SW 1271 (cell line): Measurements from ENCODE around the gene PNKP.

Source experiments
- DNase-seq, 2 experiments: peaks; one replicate each; lab custom pipeline; 2025; lab: John Stamatoyannopoulos, UW

PNKP gene

DNA sequence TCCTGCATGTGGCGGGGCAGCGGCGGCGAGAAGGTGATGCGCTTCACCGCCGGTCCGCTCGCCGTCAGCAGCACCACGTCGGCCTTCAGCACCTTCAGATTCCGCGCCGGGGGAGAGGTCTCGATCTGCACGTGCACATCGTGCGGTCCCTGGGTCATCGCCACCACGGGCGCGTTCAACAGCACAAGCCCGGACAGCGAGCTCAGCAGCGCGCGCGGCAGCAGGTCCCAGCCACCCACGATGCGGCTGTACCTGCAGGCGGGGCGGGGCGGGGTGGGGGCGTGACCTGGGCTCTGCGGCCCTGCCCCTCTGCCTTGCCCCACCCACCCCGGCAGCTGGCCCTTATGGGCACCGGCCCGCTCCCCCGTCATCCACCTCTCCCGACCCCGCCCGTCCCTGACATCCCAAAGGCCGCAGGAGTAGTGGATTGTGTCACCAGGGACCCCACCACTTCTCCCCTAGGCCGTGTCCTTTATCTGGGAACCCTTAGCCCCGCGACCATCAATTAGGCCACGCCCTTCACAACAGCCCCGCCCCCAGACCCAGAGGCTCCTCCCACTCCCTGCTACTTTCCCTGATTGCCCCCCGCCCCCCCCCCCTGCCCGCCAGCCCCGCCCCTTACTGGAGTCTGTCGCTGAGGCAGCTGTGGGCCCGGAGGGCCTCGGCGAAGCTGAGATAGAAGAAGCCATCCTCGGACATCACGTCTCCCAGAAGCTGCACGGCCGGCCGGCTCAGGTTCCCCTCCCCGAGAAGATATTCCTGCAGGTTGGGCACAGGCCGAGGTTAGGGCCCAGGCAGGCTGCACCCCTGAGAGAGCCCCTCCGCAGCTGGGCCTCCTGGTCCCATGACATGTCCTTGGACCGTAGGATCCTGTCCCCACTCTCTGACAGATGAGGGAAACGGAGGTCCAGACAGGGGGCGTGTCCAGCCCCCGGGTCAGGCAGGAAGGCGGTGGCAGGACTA, 23.3 kb upstream of the PNKP start:
- peak in 1 of 2 experiments; percentile 20 for DNase-seq

DNA sequence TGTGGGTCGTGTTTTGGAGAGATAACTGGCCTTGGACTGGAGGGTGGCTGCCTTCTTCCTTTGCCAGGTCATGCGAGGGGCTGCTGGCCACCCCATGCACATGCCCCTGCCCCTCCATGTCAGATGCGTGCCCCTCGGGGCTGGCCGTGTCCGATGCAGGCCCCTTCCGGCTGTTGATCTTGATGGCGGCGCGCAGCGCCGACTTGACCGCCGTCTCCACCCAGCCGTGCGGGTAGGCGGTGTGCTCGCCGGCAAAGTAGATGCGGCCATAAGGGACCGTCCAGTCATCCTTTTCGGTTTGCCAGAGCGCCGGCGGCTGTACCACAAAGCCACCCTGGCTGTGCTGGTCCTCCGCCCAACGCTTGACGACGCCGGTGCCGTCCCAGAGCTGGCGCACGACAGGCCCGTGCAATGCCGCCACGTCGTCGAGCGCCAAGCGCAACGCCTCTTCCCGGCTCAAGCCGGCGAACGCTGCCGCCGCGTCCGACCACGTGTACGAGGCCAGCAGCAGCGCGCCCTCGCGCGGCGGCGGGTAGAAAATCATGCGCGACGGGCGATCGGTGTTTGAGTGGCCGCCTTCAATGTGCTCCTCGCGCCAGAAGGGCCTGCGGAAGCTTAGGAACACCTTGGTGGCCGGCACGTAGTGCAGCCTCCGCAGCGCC, 22.4 kb upstream of the PNKP start:
- DNase-seq = peak; percentile 10 to 55

GRCh38 chr19:49889038-49889686, 21.8 kb upstream of the PNKP start:
- DNase-seq = no peak

- no peak for DNase-seq
Observed at GRCh38 chr19:49888510-49888824, 21.1 kb upstream of the PNKP start.

DNA sequence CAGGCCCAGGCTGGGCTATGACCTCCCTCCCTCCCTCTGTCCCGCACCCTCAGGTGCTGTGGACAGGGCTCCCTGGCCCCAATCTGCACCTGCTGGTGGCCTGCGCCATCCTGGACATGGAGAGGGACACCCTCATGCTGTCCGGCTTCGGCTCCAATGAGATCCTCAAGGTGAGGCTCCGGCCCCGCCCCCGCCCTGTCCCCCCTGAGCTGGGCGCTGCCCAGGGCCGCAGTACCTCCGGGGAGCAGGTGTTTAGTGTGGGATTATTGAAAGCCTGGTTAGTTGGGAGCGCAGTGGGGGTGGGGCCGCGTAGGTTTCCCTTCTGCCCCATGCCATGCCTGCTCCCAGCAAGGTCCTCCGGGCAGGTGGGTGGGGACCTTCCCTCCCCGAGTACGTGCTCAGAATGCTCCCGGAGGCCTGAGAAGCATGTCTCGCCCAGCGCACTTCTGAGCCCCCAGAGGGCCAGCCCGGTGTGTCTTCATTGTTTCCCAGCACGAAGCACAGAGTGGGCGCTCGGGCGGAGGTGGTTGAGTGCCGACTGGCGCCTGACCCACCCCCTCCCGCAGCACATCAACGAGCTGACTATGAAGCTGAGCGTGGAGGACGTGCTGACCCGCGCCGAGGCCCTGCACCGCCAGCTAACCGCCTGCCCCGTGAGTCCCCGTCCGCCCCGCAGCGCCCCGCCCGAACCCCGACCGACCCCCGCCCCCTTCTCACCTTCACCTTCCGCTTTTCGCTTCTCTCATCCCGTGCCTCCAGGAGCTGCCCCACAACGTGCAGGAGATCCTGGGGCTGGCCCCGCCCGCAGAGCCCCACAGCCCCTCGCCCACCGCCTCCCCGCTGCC, 20.5 kb upstream of the PNKP start:
- no peak for DNase-seq

DNA sequence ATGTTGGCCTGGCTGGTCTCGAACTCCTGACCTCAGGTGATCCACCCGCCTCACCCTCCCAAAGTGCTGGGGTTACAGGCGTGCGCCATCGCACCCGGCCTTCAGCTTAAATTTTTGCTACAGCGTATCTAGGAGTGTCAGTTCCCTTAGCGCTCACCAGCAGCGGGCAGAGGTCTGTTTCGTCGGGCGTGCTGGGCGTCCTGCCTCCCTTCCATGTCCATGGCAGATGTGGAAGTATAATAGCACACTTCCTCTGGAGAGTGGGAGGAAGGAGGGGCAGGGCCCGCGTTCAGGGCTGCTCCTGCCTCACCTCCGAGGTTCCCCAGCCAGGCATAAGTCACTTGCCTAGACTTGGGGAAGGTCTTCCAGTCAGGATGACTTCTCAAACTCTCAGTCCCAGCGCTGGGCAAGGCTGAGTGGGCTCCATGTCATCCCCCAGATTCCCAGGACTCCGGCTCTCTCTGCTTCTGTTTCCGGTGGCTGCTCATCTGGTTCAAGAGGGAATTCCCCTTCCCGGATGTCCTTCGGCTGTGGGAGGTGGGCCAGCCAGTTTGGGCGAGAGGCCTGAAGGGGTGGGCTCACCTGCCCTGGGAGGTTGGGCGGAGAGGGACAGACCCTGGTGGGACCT, 19.8 kb upstream of the PNKP start:
- DNase-seq = no peak

DNA sequence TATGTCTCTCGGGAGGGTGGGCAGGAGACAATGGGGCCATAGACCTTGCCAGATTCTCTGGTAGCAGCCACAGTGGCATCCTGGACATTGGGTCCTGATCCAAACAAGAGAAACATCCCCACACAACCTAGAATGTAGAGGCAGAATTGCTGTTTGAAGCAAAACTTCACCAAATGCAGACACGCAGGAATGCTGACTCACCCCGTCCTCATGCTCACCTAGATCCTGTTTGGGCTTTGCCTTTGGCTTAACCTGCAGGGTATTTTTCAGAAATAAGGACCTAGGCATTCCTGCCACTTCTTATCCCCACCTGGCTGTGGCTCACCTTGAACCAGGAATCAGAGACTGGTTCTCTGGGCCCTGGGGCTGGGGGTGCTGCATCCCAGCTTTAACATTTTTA, 17.4 kb upstream of the PNKP start:
- no peak for DNase-seq

DNA sequence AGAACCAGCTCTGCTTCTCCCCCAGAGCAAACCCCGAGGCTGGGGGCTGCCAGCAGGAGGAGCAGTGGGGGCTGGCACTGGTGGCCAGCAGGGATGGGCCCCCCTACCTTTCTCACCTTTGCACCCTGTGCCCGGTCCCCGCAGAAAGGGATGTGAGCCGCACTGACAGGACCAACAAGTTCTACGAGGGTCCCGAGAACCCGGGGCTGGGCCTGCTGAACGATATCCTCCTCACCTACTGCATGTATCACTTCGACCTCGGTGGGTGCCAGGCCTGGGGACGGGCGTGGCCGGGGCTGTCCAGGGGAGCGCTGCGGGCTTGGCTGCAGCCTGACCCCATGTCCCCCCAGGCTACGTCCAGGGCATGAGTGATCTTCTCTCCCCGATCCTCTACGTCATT, 16.7 kb upstream of the PNKP start:
- DNase-seq = no peak

GRCh38 chr19:49883094-49883493, 15.7 kb upstream of the PNKP start:
- DNase-seq = no peak

DNA sequence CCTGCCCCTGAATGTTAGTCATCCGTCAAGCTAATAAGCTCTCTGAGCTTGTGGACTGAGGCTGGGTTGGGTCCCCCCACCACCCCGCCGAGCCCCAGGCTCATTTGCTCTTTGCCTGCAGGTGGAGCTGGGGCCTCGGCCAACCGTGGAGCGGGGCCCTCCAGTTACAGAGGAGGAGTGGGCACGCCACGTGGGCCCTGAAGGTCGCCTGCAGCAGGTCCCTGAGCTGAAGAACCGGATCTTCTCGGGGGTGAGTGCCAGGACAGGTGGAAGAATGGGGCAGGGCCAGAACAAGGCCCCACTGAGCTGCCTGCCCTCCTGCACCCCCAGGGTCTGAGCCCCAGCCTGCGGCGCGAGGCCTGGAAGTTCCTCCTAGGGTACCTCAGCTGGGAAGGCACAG, 15.3 kb upstream of the PNKP start:
- DNase-seq = no peak

- no peak for DNase-seq
Observed at GRCh38 chr19:49881672-49882394, 14.5 kb upstream of the PNKP start.

DNA sequence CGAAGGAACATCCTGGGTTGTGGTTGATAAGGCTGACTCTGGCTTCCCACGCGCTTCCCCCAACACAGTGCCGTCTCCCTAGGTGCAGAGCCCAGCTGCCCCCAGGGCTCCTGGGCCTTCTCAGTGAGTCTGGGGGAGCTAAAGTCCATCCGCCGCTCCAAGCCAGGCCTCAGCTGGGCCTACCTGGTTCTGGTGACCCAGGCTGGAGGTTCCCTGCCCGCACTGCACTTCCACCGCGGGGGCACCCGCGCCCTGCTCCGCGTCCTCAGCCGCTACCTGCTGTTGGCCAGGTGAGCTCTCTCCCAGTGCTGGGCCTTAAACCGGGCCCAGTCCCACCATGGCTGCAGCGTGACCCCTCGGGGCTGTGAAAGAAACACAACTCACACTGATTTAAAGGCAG, 13.8 kb upstream of the PNKP start:
- no peak for DNase-seq

DNA sequence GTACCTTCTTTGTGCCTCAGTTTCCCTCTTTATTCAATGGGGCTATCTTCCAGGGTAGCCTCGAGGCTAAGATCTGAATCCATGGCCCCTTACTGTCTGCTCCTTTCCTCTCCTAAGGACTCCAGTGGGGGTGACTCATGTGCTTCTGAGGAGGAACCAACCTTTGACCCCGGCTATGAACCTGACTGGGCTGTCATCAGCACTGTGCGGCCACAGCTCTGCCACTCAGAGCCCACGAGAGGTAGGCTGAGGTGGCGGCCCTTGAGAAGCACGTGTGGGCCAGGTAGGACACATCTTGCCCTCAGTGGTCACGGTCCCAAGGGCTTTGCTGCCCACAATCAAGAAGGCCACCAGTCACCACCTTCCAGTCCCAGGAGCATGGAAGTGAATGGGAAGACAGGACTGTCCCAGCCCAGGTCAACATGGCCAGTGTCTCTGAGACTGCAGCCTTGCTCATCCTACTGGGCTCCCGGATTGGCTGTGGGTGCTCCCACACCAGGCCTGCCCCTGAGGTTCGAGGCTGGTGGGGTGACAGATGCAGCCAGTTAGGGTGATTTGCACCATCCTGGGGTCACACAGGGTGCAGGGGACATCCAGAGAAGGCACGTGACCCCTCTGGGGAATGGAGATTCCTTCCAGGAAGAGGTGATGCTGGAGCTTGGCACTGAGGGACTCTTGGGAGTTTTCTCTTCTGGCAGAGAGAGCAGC, 12.9 kb upstream of the PNKP start:
- no peak for DNase-seq

GRCh38 chr19:49879243-49879963, 12.0 kb upstream of the PNKP start:
- DNase-seq = peak in 1 of 2 experiments; percentile 16

GRCh38 chr19:49878744-49879070, 11.3 kb upstream of the PNKP start:
- DNase-seq = no peak

DNA sequence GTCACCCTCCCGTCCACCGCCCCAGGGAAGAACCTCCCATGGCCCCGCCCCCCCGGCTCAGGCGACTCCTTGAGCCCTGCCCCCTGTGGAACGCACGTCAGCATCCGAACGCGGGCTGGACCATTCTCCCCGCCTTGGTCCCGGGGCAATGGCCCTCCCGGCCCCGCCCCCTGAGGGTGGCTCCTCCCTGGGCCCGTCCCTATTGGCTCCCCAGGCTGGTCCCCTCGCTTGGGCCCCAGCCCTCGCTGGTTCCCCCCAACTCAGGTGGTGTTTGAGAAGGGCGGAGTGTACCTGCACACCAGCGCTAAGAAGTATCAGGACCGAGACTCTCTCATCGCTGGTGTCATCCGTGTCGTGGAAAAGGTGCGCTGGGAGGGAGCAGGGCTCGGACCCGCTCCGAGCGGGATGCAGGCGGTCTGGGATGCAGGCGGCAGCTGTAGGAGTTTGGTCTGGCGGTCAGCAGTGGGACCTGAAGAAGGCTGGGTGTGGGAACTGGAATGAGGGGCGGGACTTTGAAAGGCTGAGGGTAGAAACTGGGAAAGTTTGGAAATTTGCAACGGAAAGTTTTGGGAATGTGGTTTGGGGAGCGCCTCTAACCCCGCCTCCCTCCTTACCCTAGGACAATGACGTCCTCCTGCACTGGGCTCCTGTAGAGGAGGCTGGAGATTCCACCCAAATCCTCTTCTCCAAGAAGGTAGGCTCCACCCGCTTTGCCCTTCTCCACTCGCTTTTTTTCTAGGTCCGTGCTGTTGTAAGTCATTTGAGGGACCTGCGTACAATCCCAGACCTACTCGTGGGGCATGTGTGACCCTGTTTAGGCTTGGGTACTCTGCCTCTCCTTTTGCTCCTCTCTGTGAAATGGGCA, 10.7 kb upstream of the PNKP start:
- peak; percentile 84 to 92 for DNase-seq

DNA sequence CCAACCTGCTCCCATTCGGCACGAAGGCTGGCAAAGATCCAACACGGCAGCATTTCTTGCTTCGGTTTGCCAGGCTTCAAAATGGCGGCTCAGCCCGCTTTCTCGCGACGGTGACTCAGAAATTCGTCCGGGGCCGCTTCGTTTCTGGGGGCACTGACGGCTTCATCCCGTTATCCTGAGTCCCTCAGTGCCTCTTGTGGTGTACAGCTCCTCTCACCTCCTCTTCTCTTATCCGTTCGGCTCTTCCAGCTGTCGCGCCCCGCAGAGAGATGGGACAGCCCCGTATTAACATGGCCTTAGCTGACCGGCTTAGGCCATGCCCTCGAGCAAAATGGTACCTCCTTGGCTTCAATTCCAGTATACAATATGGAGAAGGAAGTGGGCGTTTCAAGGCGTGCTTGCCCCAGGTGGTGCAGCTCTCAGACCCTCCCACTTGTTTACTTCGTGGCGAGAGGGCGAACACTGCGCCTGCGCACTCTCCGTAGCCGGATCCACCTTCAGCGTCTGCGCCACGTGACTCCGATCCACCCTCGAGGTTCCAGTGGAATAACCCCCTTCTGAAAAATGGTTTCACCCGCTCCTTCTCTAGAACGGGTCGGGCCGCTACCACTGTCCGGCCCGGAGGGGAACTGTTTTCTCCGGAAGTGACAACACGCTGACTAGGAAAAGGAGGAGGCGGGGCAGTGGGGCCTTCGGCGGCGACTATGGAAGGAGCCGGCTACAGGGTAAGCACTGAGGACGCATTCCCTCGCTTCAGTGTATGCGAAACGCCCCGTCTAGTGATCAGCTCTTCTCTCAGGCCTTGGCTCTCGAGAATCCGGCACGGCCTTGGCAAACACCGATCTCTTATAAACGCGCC, 9.9 kb upstream of the PNKP start, which contains the start of the genes AKT1S1 and TBC1D17:
Gene AKT1S1, minus strand, starts transcription at position 336 of the 859 bp plus-strand sequence. CDS start 4,060 bp downstream, outside the sequence.
Gene TBC1D17, plus strand, starts transcription at position 683 of the 859 bp plus-strand sequence. Its CDS starts 22 bp downstream, at position 705.
- DNase-seq = peak; percentile 94 to 98
